ENCODE measurements around the gene INHA.

Gene INHA

GRCh38 chr2:219553463-219553963 is 18.6 kb upstream of the INHA start:
- no peak for ATAC-seq
- TF ChIP-seq ESRRG (CRISPR knock-in tag; IDR thresholded peaks at IDR 0.05), result no peak

- no peak for TF ChIP-seq RARB (CRISPR knock-in tag; IDR thresholded peaks at IDR 0.05)
- no peak for TF ChIP-seq GLIS3 (CRISPR knock-in tag; IDR thresholded peaks at IDR 0.05)
- TF ChIP-seq TCF4 (CRISPR knock-in tag; IDR thresholded peaks at IDR 0.05; ENCODE audit: borderline replicate concordance), result no peak
- TF ChIP-seq SNAI2 (CRISPR knock-in tag; IDR thresholded peaks at IDR 0.05), result no peak
- no peak for TF ChIP-seq PPARA (CRISPR knock-in tag; IDR thresholded peaks at IDR 0.05; ENCODE audit: borderline replicate concordance)
- no peak for TF ChIP-seq ZNF8 (CRISPR knock-in tag; IDR thresholded peaks at IDR 0.05)
- no peak for TF ChIP-seq ZNF70 (CRISPR knock-in tag; IDR thresholded peaks at IDR 0.05)
- TF ChIP-seq ZNF565 (CRISPR knock-in tag; conservative IDR thresholded peaks at IDR 0.05; ENCODE audit: low read depth), result no peak
- TF ChIP-seq ZFP3 (CRISPR knock-in tag; IDR thresholded peaks at IDR 0.05), result no peak
- TF ChIP-seq TOX (CRISPR knock-in tag; IDR thresholded peaks at IDR 0.05; ENCODE audit: borderline replicate concordance), result no peak
- TF ChIP-seq ARNTL (CRISPR knock-in tag; IDR thresholded peaks at IDR 0.05; ENCODE audit: borderline replicate concordance, low read depth), result no peak
- TF ChIP-seq POU6F1 (CRISPR knock-in tag; IDR thresholded peaks at IDR 0.05; ENCODE audit: borderline replicate concordance, low read depth), result no peak
- no peak for TF ChIP-seq ZC3H10 (CRISPR knock-in tag; IDR thresholded peaks at IDR 0.05)
- no peak for TF ChIP-seq ISL1 (CRISPR knock-in tag; IDR thresholded peaks at IDR 0.05)
- TF ChIP-seq CREB5 (CRISPR knock-in tag; IDR thresholded peaks at IDR 0.05; ENCODE audit: low read depth), result no peak
- no peak for TF ChIP-seq TSHZ2 (CRISPR knock-in tag; IDR thresholded peaks at IDR 0.05)
- no peak for TF ChIP-seq BACH2 (CRISPR knock-in tag; IDR thresholded peaks at IDR 0.05; ENCODE audit: borderline replicate concordance)
- ATAC-seq, result no peak
These were observed 17.8 kb upstream of the INHA start for GRCh38 chr2:219554350-219554749.

- no peak for ATAC-seq
- TF ChIP-seq PPARA (CRISPR knock-in tag; IDR thresholded peaks at IDR 0.05; ENCODE audit: borderline replicate concordance) (no peak), GLIS3 (CRISPR knock-in tag; IDR thresholded peaks at IDR 0.05) (no peak), TCF4 (CRISPR knock-in tag; IDR thresholded peaks at IDR 0.05; ENCODE audit: borderline replicate concordance) (no peak), SNAI2 (CRISPR knock-in tag; IDR thresholded peaks at IDR 0.05) (no peak), POU6F1 (CRISPR knock-in tag; IDR thresholded peaks at IDR 0.05; ENCODE audit: borderline replicate concordance, low read depth) (no peak), ESRRG (CRISPR knock-in tag; IDR thresholded peaks at IDR 0.05) (no peak), CSDC2 (CRISPR knock-in tag; IDR thresholded peaks at IDR 0.05) (no peak), ZC3H10 (CRISPR knock-in tag; IDR thresholded peaks at IDR 0.05) (no peak), OSR1 (CRISPR knock-in tag; IDR thresholded peaks at IDR 0.05) (no peak), PATZ1 (CRISPR knock-in tag; IDR thresholded peaks at IDR 0.05; ENCODE audit: borderline replicate concordance) (no peak), ZNF8 (CRISPR knock-in tag; IDR thresholded peaks at IDR 0.05) (no peak), ZNF70 (CRISPR knock-in tag; IDR thresholded peaks at IDR 0.05) (no peak), TSHZ2 (CRISPR knock-in tag; IDR thresholded peaks at IDR 0.05) (no peak), CREB5 (CRISPR knock-in tag; IDR thresholded peaks at IDR 0.05; ENCODE audit: low read depth) (no peak), BACH2 (CRISPR knock-in tag; IDR thresholded peaks at IDR 0.05; ENCODE audit: borderline replicate concordance) (no peak)
These were observed 16.2 kb upstream of the INHA start for GRCh38 chr2:219555956-219556355.
